IMR-90 (cell line): Measurements from ENCODE around the gene ZDHHC24. TPM values are rescaled to one million over a fixed set of nuclear protein-coding genes. Genes with fewer than 3 reads are reported as not detected.

ENCODE experiments used
- ATAC-seq: fragments of 200-7000 bp; cut with Tn5 transposase; 2 replicates; pipeline ENCODE4 v1.9.1; 2020; ENCODE audit warnings: low read depth, mild to moderate bottlenecking, moderate library complexity
- BruUV-seq: library from RNA; stranded (reverse); fragments of 400-500 nt; replicated peaks from 2 replicates; lab custom pipeline; 2021; lab: Mats Ljungman, UMichigan
- CTCF ChIA-PET: fragments of 300-600 bp; formaldehyde crosslinking; extraction: SDS; loops from one replicate; lab custom pipeline; 2021; ENCODE audit warnings: antibody characterized with exemption; lab: Yijun Ruan, JAX
- POLR2A ChIA-PET: fragments of 300-600 bp; sonication (Branson Sonifier 250); formaldehyde crosslinking; loops from one replicate; lab custom pipeline; 2022; ENCODE audit warnings: antibody characterized with exemption; ENCODE audit not compliant: unreplicated experiment; lab: Charles Lee
- DNase-seq: peaks from one replicate; pipeline ENCODE4 v3.0.0; 2013
- H2AFZ ChIP-seq: replicated peaks from 2 replicates; pipeline ENCODE3; 2013; ENCODE audit warnings: low read length, mild to moderate bottlenecking; ENCODE audit not compliant: poor library complexity
- H2AK5ac ChIP-seq: 2 replicates; pipeline ENCODE4 v1.6.1; 2013; ENCODE audit warnings: low read depth, low read length, inconsistent platforms
- H2AK9ac ChIP-seq: replicated peaks from 2 replicates; pipeline ENCODE3; 2013; ENCODE audit warnings: mild to moderate bottlenecking, low read depth, low read length, moderate library complexity; ENCODE audit not compliant: poor library complexity
- H2BK120ac ChIP-seq: 2 replicates; pipeline ENCODE4 v1.6.1; 2013; ENCODE audit warnings: low read depth, low read length, inconsistent platforms
- H2BK15ac ChIP-seq: 3 replicates; pipeline ENCODE4 v1.6.1; 2013; ENCODE audit warnings: low read depth, low read length, inconsistent platforms
- H2BK20ac ChIP-seq: 2 replicates; pipeline ENCODE4 v1.6.1; 2013; ENCODE audit warnings: low read depth, mild to moderate bottlenecking, inconsistent platforms, low read length, moderate library complexity
- H2BK5ac ChIP-seq: 2 replicates; pipeline ENCODE4 v1.6.1; 2013; ENCODE audit warnings: mild to moderate bottlenecking, low read depth, low read length, inconsistent platforms; ENCODE audit not compliant: poor library complexity, severe bottlenecking
- H3K14ac ChIP-seq: replicated peaks from 2 replicates; pipeline ENCODE4 v1.6.1; 2013; ENCODE audit warnings: low read depth, low read length, inconsistent platforms
- H3K18ac ChIP-seq: 2 replicates; pipeline ENCODE4 v1.6.1; 2013; ENCODE audit warnings: low read depth, low read length, control low read depth
- H3K23ac ChIP-seq: 2 replicates; pipeline ENCODE4 v1.6.1; 2013; ENCODE audit warnings: low read depth, low read length, inconsistent platforms
- H3K27ac ChIP-seq: 2 replicates; pipeline ENCODE4 v1.5.1; 2013; ENCODE audit warnings: mild to moderate bottlenecking, control low read depth, low read length; ENCODE audit not compliant: insufficient read depth
- H3K27me3 ChIP-seq: 2 replicates; pipeline ENCODE4 v1.6.1; 2013; ENCODE audit warnings: low read length; ENCODE audit not compliant: control insufficient read depth, insufficient read depth
- H3K36me3 ChIP-seq: 2 replicates; pipeline ENCODE4 v1.6.1; 2013; ENCODE audit warnings: low read length, mixed read lengths; ENCODE audit not compliant: control insufficient read depth, insufficient read depth
- H3K4ac ChIP-seq: 2 replicates; pipeline ENCODE4 v1.6.1; 2013; ENCODE audit warnings: low read depth, low read length, inconsistent platforms
- H3K4me1 ChIP-seq: 2 replicates; pipeline ENCODE4 v1.6.1; 2013; ENCODE audit warnings: low read length, mixed read lengths; ENCODE audit not compliant: control insufficient read depth, insufficient read depth
- H3K4me2 ChIP-seq: 2 replicates; pipeline ENCODE4 v1.6.1; 2013; ENCODE audit warnings: low read depth, mild to moderate bottlenecking, control low read depth, low read length, moderate library complexity
- H3K4me3 ChIP-seq: 2 replicates; pipeline ENCODE4 v1.5.1; 2013; ENCODE audit warnings: low read depth, mild to moderate bottlenecking, control low read depth, low read length, moderate library complexity; ENCODE audit not compliant: insufficient read depth
- H3K56ac ChIP-seq: 2 replicates; pipeline ENCODE4 v1.6.1; 2013; ENCODE audit warnings: low read length, inconsistent platforms; ENCODE audit not compliant: insufficient read depth; ENCODE audit errors: extremely low read depth
- H3K79me1 ChIP-seq, 2 experiments: 2 replicates each; pipeline ENCODE4 v1.6.1; 2013; ENCODE audit warnings: low read length in 2 of 2, inconsistent platforms in 1 of 2, low read depth in 1 of 2
- H3K9ac ChIP-seq: 2 replicates; pipeline ENCODE4 v1.6.1; 2013; ENCODE audit warnings: low read depth, low read length, control low read depth
- H3K9me1 ChIP-seq: 2 replicates; pipeline ENCODE4 v1.6.1; 2013; ENCODE audit warnings: low read length, inconsistent platforms; ENCODE audit not compliant: insufficient read depth
- H3K9me3 ChIP-seq: 2 replicates; pipeline ENCODE4 v1.6.1; 2013; ENCODE audit warnings: low read length; ENCODE audit not compliant: control insufficient read depth, insufficient read depth
- H4K20me1 ChIP-seq: 2 replicates; pipeline ENCODE4 v1.6.1; 2013; ENCODE audit warnings: low read length, inconsistent platforms; ENCODE audit not compliant: insufficient read depth
- H4K5ac ChIP-seq: 2 replicates; pipeline ENCODE4 v1.6.1; 2013; ENCODE audit warnings: mild to moderate bottlenecking, low read depth, low read length, control low read depth
- H4K8ac ChIP-seq, 2 experiments: 2 replicates each; pipeline ENCODE4 v1.6.1; 2013; ENCODE audit warnings: low read depth in 2 of 2, low read length in 2 of 2, control low read depth in 1 of 2, inconsistent platforms in 1 of 2
- H4K91ac ChIP-seq: 2 replicates; pipeline ENCODE4 v1.6.1; 2013; ENCODE audit warnings: low read depth, low read length, inconsistent platforms; ENCODE audit not compliant: insufficient read depth
- CEBPB ChIP-seq: IDR thresholded peaks from 2 replicates; pipeline ENCODE4 v1.6.1; 2012; ENCODE audit warnings: low read depth, low read length, improper control_type of control experiment
- CHD1 ChIP-seq: IDR thresholded peaks from 2 replicates; pipeline ENCODE4 v1.6.1; 2012; ENCODE audit warnings: low read depth, low read length, improper control_type of control experiment
- ELK1 ChIP-seq: fragments of 150-350 bp; IDR thresholded peaks from 2 replicates; pipeline ENCODE4 v1.6.1; 2016; ENCODE audit warnings: low read depth, mild to moderate bottlenecking, low read length, moderate library complexity, borderline replicate concordance
- FOS ChIP-seq: fragments of 150-350 bp; IDR thresholded peaks from 2 replicates; pipeline ENCODE4 v1.6.1; 2016; ENCODE audit warnings: low read depth, low read length
- MAFK ChIP-seq: IDR thresholded peaks from 2 replicates; pipeline ENCODE4 v1.6.1; 2012; ENCODE audit warnings: low read depth, low read length, improper control_type of control experiment
- POLR2A ChIP-seq: IDR thresholded peaks from 2 replicates; pipeline ENCODE4 v1.6.1; 2012; ENCODE audit warnings: mild to moderate bottlenecking, low read depth, low read length
- RAD21 ChIP-seq: IDR thresholded peaks from 2 replicates; pipeline ENCODE4 v1.6.1; 2012; ENCODE audit warnings: low read length, improper control_type of control experiment
- RFX5 ChIP-seq: IDR thresholded peaks from 2 replicates; pipeline ENCODE4 v1.8.0; 2012; ENCODE audit warnings: low read depth, mild to moderate bottlenecking, low read length, moderate library complexity
- WGBS, 2 experiments: methylation state at CpG; one replicate each; pipeline versions ENCODE4 v1.1.5 to v1.1.7; 2013; ENCODE audit warnings: missing lambda C conversion rate in 2 of 2; ENCODE audit not compliant: insufficient read length in 1 of 2; ENCODE audit errors: extremely low coverage in 2 of 2; 5-methylcytosine and 5-hydroxymethylcytosine counted together
- dilution Hi-C: fragments of 300-500 bp; cut with HindIII; formaldehyde crosslinking; loops from one replicate; pipeline ENCODE4 v1.14.3; 2018; ENCODE audit warnings: low sequenced_read_pairs; ENCODE audit not compliant: unreplicated experiment
- in situ Hi-C: fragments of 300-500 bp; cut with MboI; formaldehyde crosslinking; loops from 3 replicates; pipeline ENCODE4 v1.14.3; 2019; ENCODE audit warnings: low sequenced_read_pairs, inconsistent platforms, mixed read lengths
- intact Hi-C: fragments of 100-400 bp; cut with micrococcal nuclease; formaldehyde crosslinking; loops from 2 replicates; pipeline ENCODE4 v1.10.0; 2022
- polyA plus RNA-seq, 3 experiments: library from polyadenylated mRNA; depleted of rRNA; stranded (reverse); fragments of >200 nt; gene quantifications; 2 replicates each; pipeline ENCODE4 v1.2.3, GENCODE V29; 2012; ENCODE audit warnings: low replicate concordance in 1 of 3
- total RNA-seq: library from RNA; depleted of rRNA; stranded (reverse); fragments of >200 nt; gene quantifications from 2 replicates; pipeline ENCODE4 v1.2.3, GENCODE V29; 2012

The ZDHHC24 gene
- total and polyA plus RNA-seq, 2 of the 4 experiments (the other 2 are of a cell fraction): 3.2 to 10.9 TPM

GRCh38 chr11:66556086-66556485 is 10.2 kb upstream of the ZDHHC24 start:
- Histone ChIP-seq H4K5ac (no peak overlapping the region), H3K14ac (no peak overlapping the region), H2AK9ac (no peak overlapping the region), H2AK5ac (no peak overlapping the region), H2BK5ac (no peak overlapping the region), H3K27me3 (peaks cover 36% of the 10 kb centered on the region), H3K27ac (no peak overlapping the region), H3K4me3 (no peak overlapping the region), H2BK120ac (no peak overlapping the region), H2BK15ac (no peak overlapping the region), H3K9ac (no peak overlapping the region), H3K4ac (no peak overlapping the region), H3K4me2 (no peak overlapping the region), H3K4me1 (peaks cover 2% of the 10 kb centered on the region; the same call in 1 of the 2 replicates), H4K8ac (no peak overlapping the region), H3K18ac (no peak overlapping the region), H3K9me1 (no peaks in the 10 kb centered on the region), H3K56ac (no peak overlapping the region), H3K36me3 (no peaks in the 10 kb centered on the region), H2AFZ (no peak overlapping the region), H4K20me1 (no peaks in the 10 kb centered on the region), H3K79me1 (no peaks in the 10 kb centered on the region), H2BK20ac (no peak overlapping the region), H4K91ac (no peak overlapping the region), H3K9me3 (no peaks in the 10 kb centered on the region), H3K23ac (no peak overlapping the region)
- POLR2A ChIA-PET: no interaction called here
- in situ Hi-C loops: no loop called here
- intact Hi-C loops: no loop called here
- BruUV-seq: no TSS peak
- no peak for ATAC-seq
- CTCF ChIA-PET: no interaction called here
- no peak for DNase-seq
- TF ChIP-seq POLR2A (no peak), ELK1 (no peak), CHD1 (no peak), RAD21 (no peak), FOS (no peak), CEBPB (no peak), MAFK (no peak), RFX5 (no peak)
- dilution Hi-C loops: no loop called here
- 61% methylated on average over 2 of the region's 7 CpGs; no CpG with 5 or more reads in 1 of the 2 experiments for WGBS, 2 experiments
